ENCODE measurements around the gene PAK1.

PAK1 gene

GRCh38 chr11:77450227-77450626 is 23.7 kb downstream of the PAK1 start:
- Histone ChIP-seq H3K27ac (no peak overlapping the region), H3K4me3 (no peak overlapping the region)
- no peak for DNase-seq (ENCODE audit: low spot score)
- TF ChIP-seq CTCF (IDR thresholded peaks at IDR 0.05), result no peak

- DNase-seq (ENCODE audit: low spot score), result no peak
- no peak for TF ChIP-seq CTCF (IDR thresholded peaks at IDR 0.05)
- Histone ChIP-seq H3K4me3 (no peak overlapping the region), H3K27ac (no peak overlapping the region)
Measured at GRCh38 chr11:77449784-77450183, 24.1 kb downstream of the PAK1 start.

- no peak overlapping the region for H3K4me3 ChIP-seq
- H3K27ac ChIP-seq, result no peak overlapping the region
- no peak for TF ChIP-seq CTCF (IDR thresholded peaks at IDR 0.05)
- no peak for DNase-seq (ENCODE audit: low spot score)
Measured at GRCh38 chr11:77449060-77449521, 24.8 kb downstream of the PAK1 start.

- H3K27ac ChIP-seq, result no peak overlapping the region
- DNase-seq (ENCODE audit: low spot score), result no peak
- no peak for TF ChIP-seq CTCF (IDR thresholded peaks at IDR 0.05)
- no peak overlapping the region for H3K4me3 ChIP-seq
Measured at GRCh38 chr11:77448269-77448668, 25.6 kb downstream of the PAK1 start.

- TF ChIP-seq CTCF (IDR thresholded peaks at IDR 0.05), result no peak
- Histone ChIP-seq H3K27ac (no peak overlapping the region), H3K4me3 (no peak overlapping the region)
- no peak for DNase-seq (ENCODE audit: low spot score)
Measured at GRCh38 chr11:77446911-77447629, 26.8 kb downstream of the PAK1 start.

- DNase-seq (ENCODE audit: low spot score), result no peak
- H3K27ac ChIP-seq, result no peak overlapping the region
- no peak for TF ChIP-seq CTCF (IDR thresholded peaks at IDR 0.05)
Measured at GRCh38 chr11:77444261-77444660, 29.6 kb downstream of the PAK1 start.

GRCh38 chr11:77442394-77443053 is 31.4 kb downstream of the PAK1 start:
- H3K27ac ChIP-seq, result no peak overlapping the region
- H3K4me3 ChIP-seq, result no peak overlapping the region
- DNase-seq (ENCODE audit: low spot score), result no peak
- no peak for TF ChIP-seq CTCF (IDR thresholded peaks at IDR 0.05)

More at GRCh38 chr11:77444261-77444660, 29.6 kb downstream of the PAK1 start:
- no peak overlapping the region for H3K4me3 ChIP-seq

Data from coronary artery (tissue), 2 donors.